AG09319 (cell line): Measurements from ENCODE around the gene ZFP1.
"Not testable (repeated sequence)": the region's sequence is repeated elsewhere in the genome, so short reads cannot be mapped to it uniquely, and the experiment has no call there.

Experiments used
- DNase-seq: peaks from one replicate; pipeline ENCODE4 v3.0.0-alpha.2; 2010; ENCODE audit warnings: low read depth; ENCODE audit errors: extremely low read depth
- TF ChIP-seq, protein P1 (sequence below): IDR thresholded peaks from 2 replicates; pipeline ENCODE4 v1.5.1; 2011; ENCODE audit warnings: low read depth, mild to moderate bottlenecking, inconsistent platforms, low read length, moderate library complexity

The ZFP1 gene

DNA sequence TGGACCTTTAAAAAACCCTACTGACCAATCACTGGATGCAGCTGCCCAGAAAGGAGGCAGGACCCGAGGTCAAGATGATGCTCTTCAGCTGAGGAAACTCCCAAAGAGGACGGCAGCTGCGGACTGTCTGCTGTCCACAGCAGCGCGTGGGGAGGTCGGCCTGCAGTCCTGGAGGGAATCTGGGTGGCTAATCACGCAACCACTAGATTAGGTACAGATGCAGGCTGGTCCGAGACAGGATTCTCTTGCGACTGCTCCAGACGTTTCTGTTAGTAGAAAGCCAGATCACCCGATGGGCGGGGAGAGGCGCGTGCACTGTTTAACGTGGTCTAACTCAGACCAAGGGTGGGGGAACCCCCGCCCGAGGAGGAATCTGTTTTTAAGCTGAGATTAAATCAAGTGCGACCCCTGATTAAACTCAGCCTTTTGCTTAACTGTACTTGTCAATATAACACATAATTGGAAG lies 49.8 kb downstream of the ZFP1 start:
- TF ChIP-seq, protein P1, sequence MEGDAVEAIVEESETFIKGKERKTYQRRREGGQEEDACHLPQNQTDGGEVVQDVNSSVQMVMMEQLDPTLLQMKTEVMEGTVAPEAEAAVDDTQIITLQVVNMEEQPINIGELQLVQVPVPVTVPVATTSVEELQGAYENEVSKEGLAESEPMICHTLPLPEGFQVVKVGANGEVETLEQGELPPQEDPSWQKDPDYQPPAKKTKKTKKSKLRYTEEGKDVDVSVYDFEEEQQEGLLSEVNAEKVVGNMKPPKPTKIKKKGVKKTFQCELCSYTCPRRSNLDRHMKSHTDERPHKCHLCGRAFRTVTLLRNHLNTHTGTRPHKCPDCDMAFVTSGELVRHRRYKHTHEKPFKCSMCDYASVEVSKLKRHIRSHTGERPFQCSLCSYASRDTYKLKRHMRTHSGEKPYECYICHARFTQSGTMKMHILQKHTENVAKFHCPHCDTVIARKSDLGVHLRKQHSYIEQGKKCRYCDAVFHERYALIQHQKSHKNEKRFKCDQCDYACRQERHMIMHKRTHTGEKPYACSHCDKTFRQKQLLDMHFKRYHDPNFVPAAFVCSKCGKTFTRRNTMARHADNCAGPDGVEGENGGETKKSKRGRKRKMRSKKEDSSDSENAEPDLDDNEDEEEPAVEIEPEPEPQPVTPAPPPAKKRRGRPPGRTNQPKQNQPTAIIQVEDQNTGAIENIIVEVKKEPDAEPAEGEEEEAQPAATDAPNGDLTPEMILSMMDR = no peak
- DNase-seq = peak; percentile 58

DNA sequence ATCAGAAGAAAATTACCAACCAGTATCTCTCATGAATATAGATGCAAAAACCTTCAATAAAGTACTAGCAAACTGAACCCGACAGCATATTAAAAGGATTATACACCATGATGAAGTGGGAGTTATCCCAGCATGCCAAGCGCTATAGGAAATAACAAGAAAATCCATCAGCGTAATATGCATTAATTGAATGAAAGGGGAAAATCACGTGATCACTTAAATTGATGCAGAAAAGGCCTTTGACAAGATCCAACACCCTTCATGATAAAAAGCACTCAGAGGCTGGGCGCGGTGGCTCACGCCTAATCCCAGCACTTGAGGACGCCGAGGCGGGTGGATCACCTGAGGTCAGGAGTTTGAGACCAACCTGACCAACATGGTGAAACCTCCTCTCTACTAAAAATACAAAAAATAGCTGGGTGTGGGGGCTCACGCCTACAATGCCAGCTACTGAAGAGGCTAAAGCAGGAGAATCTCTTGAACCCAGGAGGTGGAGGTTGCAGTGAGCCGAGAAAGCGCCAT lies 53.8 kb downstream of the ZFP1 start:
- TF ChIP-seq, protein P1 = no peak
- no peak for DNase-seq

DNA sequence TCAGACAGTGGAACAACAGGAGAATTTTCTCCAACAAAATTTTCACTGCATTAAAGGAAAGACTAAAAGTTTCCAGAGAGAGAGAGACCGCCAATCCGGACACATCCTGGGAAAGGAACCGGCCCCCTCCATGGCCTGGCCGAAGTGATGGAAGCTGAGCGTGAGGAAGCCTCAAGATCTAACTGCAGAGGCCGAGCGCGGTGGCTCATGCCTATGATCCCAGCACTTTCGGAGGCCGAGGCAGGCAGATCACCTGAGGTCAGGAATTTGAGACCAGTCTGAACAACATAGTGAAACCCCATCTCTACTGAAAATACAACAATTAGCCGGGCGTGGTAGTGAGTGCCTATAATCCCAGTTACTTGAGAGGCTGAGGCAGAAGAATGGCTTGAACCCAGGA lies 54.8 kb downstream of the ZFP1 start:
- TF ChIP-seq, protein P1 = no peak
- no peak for DNase-seq

DNA sequence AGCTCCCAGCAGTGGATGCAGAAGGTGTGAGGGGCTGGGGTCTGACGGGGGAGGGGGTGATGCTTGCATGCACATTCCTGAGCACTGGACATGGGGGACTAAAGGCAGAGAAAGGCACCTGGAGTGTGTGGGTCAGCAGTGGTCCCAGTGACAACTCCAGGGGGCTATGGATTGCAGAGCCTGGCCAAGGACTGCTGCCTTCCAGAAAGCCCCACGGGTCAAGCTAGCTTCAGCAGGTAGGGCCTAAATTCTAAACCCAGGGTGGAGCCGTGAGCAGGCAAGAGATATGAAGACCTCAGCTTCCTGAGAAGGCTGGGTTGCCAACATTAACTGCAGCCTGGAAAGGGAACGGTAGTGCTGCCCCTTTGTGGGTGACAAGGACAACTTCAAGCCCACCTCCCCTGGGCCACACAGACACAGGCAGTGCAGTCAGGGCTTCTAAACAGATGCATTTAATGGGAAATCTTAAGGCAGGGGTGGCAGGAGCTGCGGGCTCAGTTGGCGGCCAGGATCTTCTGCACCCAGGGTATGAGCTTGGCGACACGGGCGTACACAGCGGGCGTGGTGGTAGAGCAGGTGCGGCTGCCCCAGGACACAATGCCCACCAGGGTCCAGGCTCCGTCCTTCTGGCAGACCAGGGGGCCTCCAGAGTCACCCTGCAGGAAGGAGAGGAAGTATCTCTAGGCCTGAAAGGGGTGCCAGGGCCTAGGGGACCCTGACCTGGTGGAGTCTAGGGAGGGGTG lies 55.5 kb downstream of the ZFP1 start:
- DNase-seq = no peak
- TF ChIP-seq, protein P1 = no peak

DNA sequence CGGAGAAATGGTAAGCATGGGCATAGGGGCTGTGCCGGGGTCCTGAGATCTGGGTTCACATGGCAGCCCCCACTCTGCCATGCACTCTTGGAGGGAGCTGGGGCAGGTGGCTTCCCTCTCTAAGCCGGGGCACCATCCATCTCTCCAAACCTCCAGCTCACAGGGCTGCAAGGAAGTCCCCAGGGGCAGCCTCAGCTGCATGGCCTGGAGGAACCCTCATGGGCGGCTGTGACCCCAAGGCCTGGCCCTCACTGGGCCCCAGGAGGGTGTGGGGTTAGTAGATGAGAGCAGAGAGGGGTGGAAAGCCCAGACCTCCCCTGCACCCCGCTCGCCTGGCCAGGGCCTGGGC lies 56.1 kb downstream of the ZFP1 start:
- DNase-seq = no peak
- TF ChIP-seq, protein P1 = no peak

DNA sequence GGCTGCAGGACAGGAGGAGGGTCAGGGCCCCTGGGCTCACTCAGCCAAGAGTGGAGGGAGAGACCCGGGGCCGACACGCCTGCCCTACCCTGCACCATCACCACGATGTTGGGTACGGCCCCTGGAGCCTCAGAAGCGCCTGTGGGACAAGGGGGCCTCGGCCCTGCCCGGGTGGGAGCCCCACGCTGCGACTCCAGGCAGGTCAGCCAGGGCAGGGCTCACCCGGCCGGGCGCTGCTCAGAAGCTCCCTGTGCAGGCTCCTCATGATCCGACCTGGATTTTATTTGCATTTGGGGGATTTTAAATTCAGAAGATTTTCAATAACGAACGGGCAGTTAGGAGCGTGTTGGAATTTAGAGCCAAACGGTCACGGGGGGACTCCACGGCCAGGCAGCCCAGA lies 56.6 kb downstream of the ZFP1 start:
- DNase-seq = not testable (repeated sequence)

DNA sequence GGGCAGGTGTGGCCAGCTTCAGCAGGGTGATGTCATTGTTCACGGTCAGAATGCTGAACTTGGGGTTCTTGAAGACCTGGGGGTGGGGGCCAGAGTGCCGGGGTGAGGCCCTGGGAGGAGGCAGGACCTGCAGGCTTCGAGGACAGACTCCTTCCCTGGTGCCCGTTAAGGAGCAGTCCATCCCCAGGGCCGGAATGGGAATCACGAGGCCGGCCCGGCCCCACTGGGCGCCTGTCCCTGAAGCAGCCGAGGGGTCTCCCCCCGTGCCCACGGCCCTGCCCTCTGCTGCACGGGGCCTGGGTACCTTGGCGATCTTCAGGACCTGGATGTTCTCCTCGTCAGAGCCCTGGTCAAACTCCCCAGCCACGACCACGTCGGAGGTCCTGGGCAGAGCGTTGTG lies 57.1 kb downstream of the ZFP1 start:
- not testable (repeated sequence) for DNase-seq

DNA sequence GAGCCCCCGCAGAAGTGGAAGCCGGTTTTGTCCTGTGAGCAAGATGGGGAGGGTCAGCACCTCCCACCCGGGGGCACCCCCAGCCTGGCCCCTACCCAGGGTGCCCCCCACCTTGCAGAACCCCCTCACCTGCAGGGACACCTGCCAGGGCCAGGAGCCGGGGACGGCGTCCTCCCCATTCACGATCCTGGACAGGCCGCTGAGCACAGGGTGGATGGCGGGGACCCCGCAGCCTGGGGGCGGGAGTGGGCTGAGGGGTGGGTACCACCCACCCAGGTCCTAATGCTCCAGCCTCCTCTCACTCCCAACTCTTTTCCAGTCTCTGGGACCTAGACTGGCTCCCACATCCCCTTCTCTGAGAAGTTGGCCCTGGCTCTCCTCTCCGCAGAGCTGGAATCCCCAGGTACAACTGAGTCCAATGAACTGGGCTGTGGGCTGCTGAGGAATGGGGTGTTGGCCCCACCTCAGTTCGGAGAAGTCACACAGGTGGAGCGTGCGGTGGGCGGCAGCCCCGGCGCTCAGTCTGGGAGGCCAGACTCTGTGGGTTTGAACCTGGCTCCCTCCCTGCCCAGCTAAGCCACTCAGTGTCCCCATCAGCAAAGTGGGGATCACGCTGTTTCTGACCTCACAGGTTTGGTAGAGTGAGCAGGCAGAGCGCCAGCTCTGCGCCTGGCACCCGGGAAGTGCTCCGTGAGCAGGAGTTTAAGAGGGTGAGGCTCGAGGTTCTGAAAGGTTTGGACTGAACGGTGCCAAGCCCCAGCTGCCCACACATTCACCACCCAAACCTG lies 57.8 kb downstream of the ZFP1 start:
- not testable (repeated sequence) for DNase-seq
